Measurements from ENCODE around the gene TIAM1.

TIAM1 gene

GRCh38 chr21:31119199-31119598 lies 224.9 kb downstream of the TIAM1 start:
- FAIRE-seq: no peak

- no peak for FAIRE-seq
These were observed 226.7 kb downstream of the TIAM1 start for GRCh38 chr21:31117128-31117916.

DNA sequence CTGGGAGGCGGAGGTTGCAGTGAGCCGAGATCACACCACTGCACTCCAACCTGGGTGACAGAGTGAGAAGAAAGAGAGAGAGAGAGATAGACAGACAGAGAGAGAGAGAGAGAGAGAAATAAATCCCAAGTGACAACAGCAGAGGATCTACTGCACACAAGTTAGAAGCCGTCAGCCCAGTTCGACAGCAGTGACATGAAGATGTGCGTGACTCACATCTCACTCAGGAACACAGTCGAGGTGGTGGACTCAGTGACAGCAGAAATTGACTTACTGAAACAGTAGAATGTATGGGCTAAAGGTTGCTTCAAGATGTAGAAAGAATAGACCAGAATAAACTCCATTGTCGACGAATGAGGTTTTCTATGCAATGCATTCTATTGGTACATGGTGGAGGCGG lies 228.8 kb downstream of the TIAM1 start:
- FAIRE-seq: no peak

DNA sequence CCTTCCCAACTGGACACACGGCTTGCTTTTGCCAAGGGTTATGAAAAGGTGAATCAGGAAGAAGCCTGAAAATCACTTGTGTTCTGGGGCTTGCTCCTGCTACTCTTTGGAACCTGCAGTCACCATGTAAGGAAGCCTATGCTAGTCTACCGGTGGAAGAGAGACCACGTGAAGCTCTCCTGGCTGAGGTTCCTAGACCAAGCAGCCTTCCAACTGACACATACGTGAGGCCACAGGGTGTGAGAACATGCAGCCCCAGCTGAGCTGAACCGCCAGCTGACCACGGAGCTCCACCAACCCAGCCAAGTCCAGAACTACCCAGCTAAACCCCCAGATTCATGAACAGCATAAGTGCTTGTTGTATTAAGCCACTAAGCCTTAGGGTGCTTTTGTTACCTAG lies 233.0 kb downstream of the TIAM1 start:
- no peak for FAIRE-seq

DNA sequence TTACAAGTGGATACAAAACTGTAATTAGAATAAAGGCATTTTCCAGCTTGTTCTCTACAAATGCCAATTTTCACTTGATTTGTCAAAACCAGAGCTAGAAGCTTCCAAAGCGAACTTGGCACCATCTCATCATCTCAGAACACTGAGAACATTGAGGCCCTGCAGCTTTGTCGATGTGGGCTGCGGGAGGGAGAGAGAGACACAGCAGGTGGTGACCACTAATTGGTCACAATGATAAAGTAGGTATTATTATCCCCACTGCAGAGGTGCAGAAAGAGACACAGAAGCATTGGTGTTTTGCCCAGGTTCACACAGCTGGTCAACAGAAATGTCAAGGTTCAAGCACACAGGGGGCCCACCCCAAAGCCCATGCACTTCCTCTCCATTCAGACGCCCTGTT lies 233.6 kb downstream of the TIAM1 start:
- no peak for FAIRE-seq

DNA sequence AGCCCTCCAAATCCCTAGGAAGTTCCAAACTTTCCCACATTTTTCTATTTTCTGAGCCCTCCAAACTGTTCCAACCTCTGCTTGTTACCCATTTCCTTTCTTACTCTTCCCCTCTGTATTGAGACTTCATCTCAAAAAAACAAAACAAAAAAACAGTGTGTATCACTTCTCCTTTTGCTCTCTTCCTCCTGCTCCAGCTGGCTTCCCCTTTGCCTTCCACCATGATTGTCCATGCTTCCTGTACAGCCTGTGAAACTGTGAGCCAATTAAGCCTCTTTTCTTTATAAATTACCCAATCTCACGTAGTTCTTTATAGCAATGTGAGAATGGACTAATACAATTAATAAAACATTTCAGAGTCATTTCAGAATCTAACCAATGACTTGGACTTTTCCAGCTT lies 236.2 kb downstream of the TIAM1 start:
- FAIRE-seq: no peak

DNA sequence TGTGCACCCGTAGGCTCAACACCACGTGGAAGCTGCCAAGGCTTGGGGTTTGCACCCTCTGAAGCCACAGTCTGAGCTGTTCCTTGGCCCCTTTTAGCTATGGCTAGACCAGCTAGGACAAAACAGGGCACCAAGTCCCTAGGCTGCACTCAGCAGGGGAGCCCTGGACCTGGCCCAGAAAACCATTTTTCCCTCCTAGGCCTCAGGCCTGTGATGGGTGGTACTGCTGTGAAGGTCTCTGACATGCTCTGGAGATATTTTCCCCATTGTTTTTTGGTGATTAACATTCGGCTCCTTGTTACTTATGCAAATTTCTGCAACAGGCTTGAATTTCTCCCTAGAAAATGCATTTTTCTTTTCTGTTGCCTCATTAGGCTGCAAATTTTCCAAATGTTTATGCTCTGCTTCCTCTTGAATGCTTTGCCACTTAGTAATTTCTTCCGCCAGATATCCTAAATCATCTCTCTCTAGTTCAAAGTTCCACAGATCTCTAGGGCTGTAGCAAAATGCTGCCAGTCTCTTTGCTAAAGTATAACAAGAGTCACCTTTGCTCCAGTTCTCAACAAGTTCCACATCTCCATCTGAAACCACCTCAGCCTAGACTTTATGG lies 236.8 kb downstream of the TIAM1 start:
- FAIRE-seq: no peak

GRCh38 chr21:31103571-31104265 lies 240.3 kb downstream of the TIAM1 start:
- no peak for FAIRE-seq

DNA sequence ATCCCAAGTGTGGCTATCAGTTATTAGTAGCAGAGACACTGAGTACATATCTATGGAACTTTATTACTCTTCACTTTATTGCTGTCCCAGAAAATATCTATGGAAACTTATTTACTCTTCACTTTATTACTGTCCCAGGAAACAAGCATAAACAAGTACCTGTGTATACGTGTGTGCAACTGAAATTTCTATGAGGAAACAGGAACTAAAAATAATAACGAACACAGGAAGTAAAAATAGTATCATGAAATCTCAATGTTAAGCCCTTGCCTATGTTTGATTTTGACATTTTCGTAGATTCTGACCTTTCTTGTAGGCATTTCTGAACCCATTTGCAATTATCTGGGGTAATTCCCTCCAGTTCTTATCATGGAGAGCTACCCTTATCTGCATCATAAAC lies 240.9 kb downstream of the TIAM1 start:
- FAIRE-seq: no peak

DNA sequence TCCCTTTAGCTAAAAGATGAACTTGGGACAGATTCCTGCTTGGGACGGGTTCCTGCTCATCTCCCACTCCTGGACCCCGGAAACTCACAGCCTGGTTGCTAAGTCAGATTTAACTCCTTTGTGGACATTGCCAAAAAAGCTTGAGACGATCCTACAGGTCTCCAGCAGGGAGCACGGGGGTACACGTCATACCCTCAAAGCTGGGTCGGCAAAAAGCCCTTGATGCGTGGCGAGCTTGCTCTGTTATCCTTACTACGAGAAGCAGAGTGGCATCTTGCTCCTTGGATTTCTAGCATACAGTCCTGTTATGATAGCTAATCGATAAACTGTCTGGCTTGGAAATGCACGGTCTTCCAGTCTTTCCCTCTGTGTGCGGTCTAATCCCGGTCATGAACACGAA lies 244.9 kb downstream of the TIAM1 start:
- no peak for FAIRE-seq

GRCh38 chr21:31098576-31099005 lies 245.5 kb downstream of the TIAM1 start:
- FAIRE-seq: no peak

DNA sequence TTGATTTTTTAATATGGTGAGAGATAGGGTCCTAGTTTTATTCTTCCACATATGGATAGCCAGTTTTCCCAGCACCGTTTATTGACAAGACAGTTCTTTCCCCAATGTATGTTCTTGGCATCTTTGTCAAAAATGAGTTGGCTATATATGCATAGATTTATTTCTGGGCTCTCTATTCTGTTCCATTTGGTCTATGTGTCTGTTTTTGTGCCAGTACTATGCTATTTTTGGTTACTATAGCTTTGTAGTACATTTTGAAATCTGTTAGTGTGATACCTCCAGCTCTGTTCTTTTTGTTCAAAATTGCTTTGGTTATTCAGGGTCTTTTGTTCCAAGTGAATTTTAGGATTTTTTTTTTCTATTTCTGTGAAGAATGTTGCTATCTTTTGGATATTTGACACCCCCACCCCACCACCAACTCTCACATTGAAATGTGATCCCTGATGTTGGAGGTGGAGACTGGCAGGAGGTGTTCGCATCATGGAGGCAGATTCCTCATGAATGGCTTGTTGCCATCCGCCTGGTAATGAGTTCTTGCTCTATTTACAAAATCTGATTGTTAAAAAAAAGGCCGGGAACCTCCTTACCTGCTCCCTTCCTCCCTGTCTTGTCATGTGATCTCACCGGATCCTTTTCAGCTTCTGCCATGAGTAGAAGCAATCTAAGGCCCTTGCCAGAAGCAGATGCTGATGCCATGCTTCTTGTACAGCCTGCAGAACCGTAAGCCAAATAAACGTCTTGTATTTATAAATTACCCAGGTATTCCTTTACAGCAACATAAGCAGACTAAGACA lies 251.0 kb downstream of the TIAM1 start:
- FAIRE-seq: no peak

GRCh38 chr21:31090376-31090775 lies 253.7 kb downstream of the TIAM1 start:
- FAIRE-seq: no peak

GRCh38 chr21:31088474-31088751 lies 255.6 kb downstream of the TIAM1 start:
- FAIRE-seq: no peak

DNA sequence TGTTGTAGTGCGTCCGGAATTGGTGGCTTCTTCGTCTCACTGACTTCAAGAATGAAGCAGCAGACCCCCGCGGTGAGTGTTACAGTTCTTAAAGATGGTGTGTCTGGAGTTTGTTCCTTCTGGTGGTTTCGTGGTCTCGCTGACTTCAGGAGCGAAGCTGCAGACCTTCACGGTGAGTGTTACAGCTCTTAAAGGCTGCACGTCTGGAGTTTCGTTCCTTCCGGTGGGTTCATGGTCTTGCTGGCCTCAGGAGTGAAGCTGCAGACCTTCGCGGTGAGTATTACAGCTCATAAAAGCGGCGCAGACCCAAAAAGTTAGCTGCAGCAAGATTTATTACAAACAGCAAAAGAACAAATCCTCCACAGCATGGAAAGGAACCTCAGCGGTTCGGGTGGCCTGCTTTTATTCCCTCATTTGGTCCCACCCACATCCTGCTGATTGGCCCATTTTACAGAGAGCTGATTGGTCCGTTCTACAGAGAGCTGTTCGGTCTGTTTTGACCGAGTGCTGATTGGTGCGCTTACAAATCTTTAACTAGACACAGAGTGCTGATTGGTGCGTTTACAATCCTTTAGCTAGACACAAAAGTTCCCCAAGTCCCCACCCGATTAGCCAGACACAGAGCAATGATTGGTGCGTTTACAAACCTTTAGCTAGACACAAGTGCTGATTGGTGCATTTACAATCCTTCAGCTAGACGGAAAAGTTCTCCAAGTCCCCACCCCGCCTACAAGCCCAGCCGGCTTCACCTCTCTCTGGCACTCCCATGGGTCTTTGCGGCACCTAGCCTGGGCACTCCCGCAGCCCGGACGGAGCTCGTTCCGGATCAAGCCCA lies 256.2 kb downstream of the TIAM1 start:
- no peak for FAIRE-seq

GRCh38 chr21:31084689-31085088 lies 259.4 kb downstream of the TIAM1 start:
- no peak for FAIRE-seq

GRCh38 chr21:31078796-31079195 lies 265.3 kb downstream of the TIAM1 start:
- no peak for FAIRE-seq

DNA sequence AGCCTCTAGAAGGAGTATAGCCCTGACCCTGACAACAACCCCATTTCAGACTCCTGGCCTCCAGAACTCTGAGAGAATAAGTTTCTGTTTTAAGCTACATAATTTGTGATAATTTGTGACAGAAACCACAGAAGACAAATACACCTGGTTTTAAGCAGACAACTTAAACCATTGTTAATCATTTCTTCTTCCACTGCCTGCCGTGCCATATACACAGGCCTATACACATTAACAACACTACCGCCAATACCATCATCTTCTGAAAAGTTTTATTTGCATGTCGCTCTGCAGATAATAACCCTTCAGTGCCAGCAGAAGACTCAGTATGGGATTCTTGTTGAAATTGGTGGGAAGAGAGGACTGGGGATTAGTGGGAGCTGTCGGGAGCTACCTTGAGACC lies 265.8 kb downstream of the TIAM1 start:
- FAIRE-seq: no peak

DNA sequence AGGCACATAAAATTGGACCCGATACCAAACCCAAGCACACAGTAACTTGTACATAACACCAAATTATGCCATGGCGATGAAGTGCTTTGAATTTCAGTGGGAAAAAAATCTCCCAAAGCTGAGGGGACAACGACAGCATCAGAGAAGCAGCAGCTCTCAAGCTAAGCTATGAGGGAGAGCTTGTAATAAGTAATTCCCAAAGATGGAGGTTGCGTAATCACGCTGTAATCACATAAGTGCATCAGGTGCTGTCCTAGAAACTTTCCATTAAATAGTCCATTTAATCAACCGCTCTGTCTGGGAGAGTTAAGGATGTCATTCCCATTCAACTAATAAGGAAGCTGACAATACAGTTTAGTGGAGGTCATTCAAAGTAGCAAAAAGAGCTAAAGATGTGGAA lies 268.2 kb downstream of the TIAM1 start:
- FAIRE-seq: no peak

DNA sequence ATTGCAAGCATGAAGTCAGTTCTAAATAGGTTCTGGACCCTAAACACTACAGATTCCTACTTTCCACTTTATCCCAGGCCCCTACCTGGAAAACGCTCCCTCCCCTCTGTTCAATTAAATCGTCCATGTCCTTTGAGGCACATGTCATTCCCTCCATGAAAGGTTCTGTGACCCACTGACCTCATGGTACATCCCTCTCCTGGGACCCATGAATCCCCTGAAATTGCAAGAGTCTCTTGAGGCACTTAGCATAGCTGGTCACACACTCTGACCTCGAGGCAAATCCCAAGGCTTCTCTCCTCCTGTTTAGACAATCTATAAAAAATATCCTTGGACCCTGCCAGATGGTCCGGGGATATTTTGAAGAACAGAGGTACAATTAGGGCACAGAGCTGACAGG lies 271.5 kb downstream of the TIAM1 start:
- no peak for FAIRE-seq

Measured in A204.1 (cell line).